Neural cell (in vitro differentiated cells): ENCODE measurements around the gene CARMIL1. TPM values are rescaled to one million over a fixed set of nuclear protein-coding genes. Genes with fewer than 3 reads are reported as not detected.

ENCODE experiments used
- H2AFZ ChIP-seq: fragments of 200-600, 300-800 bp; sonication (generic), shearing (Covaris generic); 2 replicates; pipeline ENCODE4 v1.6.0; 2014; ENCODE audit warnings: low read depth, mild to moderate bottlenecking, antibody characterized with exemption, low read length, moderate library complexity
- H3F3A ChIP-seq: fragments of 200-600 bp; shearing (Covaris generic); 2 replicates; pipeline ENCODE4 v1.6.1; 2016; ENCODE audit warnings: mild to moderate bottlenecking, moderate library complexity, mixed read lengths, antibody characterized with exemption, low read length; ENCODE audit not compliant: insufficient read depth, poor library complexity, severe bottlenecking
- H3K27ac ChIP-seq: fragments of 200-600, 300-800 bp; sonication (generic), shearing (Covaris generic); 2 replicates; pipeline ENCODE4 v1.5.1; 2014; ENCODE audit warnings: mild to moderate bottlenecking, low read length, moderate library complexity
- H3K27me3 ChIP-seq: fragments of 300-800, 200-600 bp; sonication (generic), shearing (Covaris generic); 2 replicates; pipeline ENCODE4 v1.6.0; 2014; ENCODE audit warnings: mild to moderate bottlenecking, low read depth, low read length, moderate library complexity; ENCODE audit not compliant: insufficient read depth
- H3K36me3 ChIP-seq: fragments of 300-800, 200-600 bp; sonication (generic), shearing (Covaris generic); 2 replicates; pipeline ENCODE4 v1.5.1; 2014; ENCODE audit warnings: mild to moderate bottlenecking, antibody characterized with exemption, low read length, moderate library complexity; ENCODE audit not compliant: insufficient read depth
- H3K4me2 ChIP-seq: fragments of 300-800, 200-600 bp; sonication (generic), shearing (Covaris generic); 2 replicates; pipeline ENCODE4 v1.6.0; 2014; ENCODE audit warnings: mild to moderate bottlenecking, low read length
- H3K4me3 ChIP-seq: fragments of 300-800, 200-600 bp; sonication (generic), shearing (Covaris generic); 2 replicates; pipeline ENCODE4 v1.5.1; 2014; ENCODE audit warnings: mild to moderate bottlenecking, low read length, moderate library complexity
- H3K79me2 ChIP-seq: fragments of 200-600 bp; shearing (Covaris generic); replicated peaks from 2 replicates; pipeline ENCODE4 v1.6.0; 2014; ENCODE audit warnings: mild to moderate bottlenecking, low read length, moderate library complexity; ENCODE audit not compliant: insufficient read depth
- H3K9ac ChIP-seq: fragments of 300-800, 200-600 bp; sonication (generic), shearing (Covaris generic); 2 replicates; pipeline ENCODE4 v1.6.1; 2016; ENCODE audit warnings: mild to moderate bottlenecking, low read length, mixed read lengths
- H3K9me2 ChIP-seq: fragments of 200-600 bp; shearing (Covaris generic); 2 replicates; pipeline ENCODE4 v1.6.1; 2016; ENCODE audit warnings: mild to moderate bottlenecking, low read length, mixed read lengths; ENCODE audit not compliant: insufficient read depth
- H3K9me3 ChIP-seq: fragments of 200-600, 300-800 bp; sonication (generic), shearing (Covaris generic); 2 replicates; pipeline ENCODE4 v1.6.1; 2016; ENCODE audit warnings: mild to moderate bottlenecking, mixed run types, low read length, moderate library complexity, mixed read lengths
- H4K20me1 ChIP-seq: fragments of 200-600 bp; shearing (Covaris generic); 2 replicates; pipeline ENCODE4 v1.6.1; 2016; ENCODE audit warnings: mild to moderate bottlenecking, mixed run types; ENCODE audit not compliant: insufficient read depth
- EP300 ChIP-seq: fragments of 450-650 bp; conservative IDR thresholded peaks from 2 replicates; pipeline ENCODE4 v1.6.1; 2014; ENCODE audit warnings: antibody characterized with exemption, mild to moderate bottlenecking, moderate library complexity; ENCODE audit not compliant: poor library complexity, severe bottlenecking
- EZH2 ChIP-seq: fragments of 200-600, 300-800 bp; shearing (Covaris generic), sonication (generic); IDR thresholded peaks from 2 replicates; pipeline ENCODE4 v1.6.1; 2014; ENCODE audit warnings: antibody characterized with exemption, low read length, borderline replicate concordance, mild to moderate bottlenecking; ENCODE audit not compliant: insufficient read depth, poor library complexity, severe bottlenecking
- MXI1 ChIP-seq: fragments of 450-650 bp; conservative IDR thresholded peaks from 2 replicates; pipeline ENCODE4 v1.6.1; 2014; ENCODE audit warnings: antibody characterized with exemption, mild to moderate bottlenecking; ENCODE audit not compliant: poor library complexity, severe bottlenecking
- POLR2AphosphoS5 ChIP-seq: IDR thresholded peaks from 2 replicates; pipeline ENCODE4 v1.6.1; 2012
- RAD21 ChIP-seq: fragments of 450-650 bp; conservative IDR thresholded peaks from 2 replicates; pipeline ENCODE4 v1.6.1; 2014; ENCODE audit warnings: antibody characterized with exemption, mild to moderate bottlenecking, moderate library complexity
- REST ChIP-seq: IDR thresholded peaks from 2 replicates; pipeline ENCODE4 v1.6.1; 2012; ENCODE audit warnings: borderline replicate concordance
- SMC3 ChIP-seq: fragments of 450-650 bp; conservative IDR thresholded peaks from 2 replicates; pipeline ENCODE4 v1.6.1; 2014; ENCODE audit warnings: antibody characterized with exemption, mild to moderate bottlenecking, moderate library complexity; ENCODE audit not compliant: poor library complexity
- TAF1 ChIP-seq: IDR thresholded peaks from 2 replicates; pipeline ENCODE4 v1.6.1; 2012; ENCODE audit warnings: low read depth
- polyA plus RNA-seq: library from polyadenylated mRNA; depleted of rRNA; stranded (reverse); fragments of >200 nt; gene quantifications from 2 replicates; pipeline ENCODE4 v1.2.3, GENCODE V29; 2014
- TF ChIP-seq, protein P1 (sequence below): fragments of 450-650 bp; IDR thresholded peaks from 2 replicates; pipeline ENCODE4 v1.5.1; 2014; ENCODE audit warnings: antibody characterized with exemption, mild to moderate bottlenecking, moderate library complexity; ENCODE audit not compliant: poor library complexity, severe bottlenecking

The CARMIL1 gene
- polyA plus RNA-seq, 1 donor from 2014 or later, result 5.3 TPM

DNA sequence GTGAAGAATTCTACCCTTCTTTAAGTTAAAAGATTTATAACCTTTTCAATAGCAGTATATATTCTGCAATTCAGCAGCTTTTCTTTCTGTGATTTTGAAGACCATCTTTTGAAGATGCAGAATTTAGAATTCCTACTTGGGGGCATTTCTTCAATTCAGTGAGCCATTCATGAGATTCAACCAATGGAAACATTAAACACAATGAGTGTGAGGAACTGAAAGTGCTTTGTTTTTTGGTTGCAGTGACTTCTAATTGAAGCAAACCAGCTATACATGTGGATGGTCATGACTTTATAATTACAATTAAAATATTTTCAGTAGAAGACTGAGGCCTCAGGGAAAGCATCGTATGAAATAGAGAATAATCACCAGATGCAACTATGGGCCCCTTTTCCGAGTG lies 108.3 kb downstream of the CARMIL1 start:
- H3K27me3 ChIP-seq, result no peaks in the 10 kb centered on the region

GRCh38 chr6:25387911-25388310 lies 108.7 kb downstream of the CARMIL1 start:
- H3K4me3 ChIP-seq, result no peak overlapping the region
- no peak overlapping the region for H2AFZ ChIP-seq
- H4K20me1 ChIP-seq, result no peaks in the 10 kb centered on the region
- no peaks in the 10 kb centered on the region for H3K79me2 ChIP-seq
- H3K27me3 ChIP-seq, result no peaks in the 10 kb centered on the region
- H3K9me2 ChIP-seq, result no peaks in the 10 kb centered on the region
- H3K27ac ChIP-seq, result no peak overlapping the region
- no peak overlapping the region for H3K9ac ChIP-seq
- H3K36me3 ChIP-seq, result no peaks in the 10 kb centered on the region
- no peaks in the 10 kb centered on the region for H3K9me3 ChIP-seq
- H3K4me2 ChIP-seq, result no peak overlapping the region
- no peaks in the 10 kb centered on the region for H3F3A ChIP-seq
- no peak for TF ChIP-seq POLR2AphosphoS5
- no peak for TF ChIP-seq RAD21
- no peak for TF ChIP-seq SMC3
- TF ChIP-seq, protein P1, sequence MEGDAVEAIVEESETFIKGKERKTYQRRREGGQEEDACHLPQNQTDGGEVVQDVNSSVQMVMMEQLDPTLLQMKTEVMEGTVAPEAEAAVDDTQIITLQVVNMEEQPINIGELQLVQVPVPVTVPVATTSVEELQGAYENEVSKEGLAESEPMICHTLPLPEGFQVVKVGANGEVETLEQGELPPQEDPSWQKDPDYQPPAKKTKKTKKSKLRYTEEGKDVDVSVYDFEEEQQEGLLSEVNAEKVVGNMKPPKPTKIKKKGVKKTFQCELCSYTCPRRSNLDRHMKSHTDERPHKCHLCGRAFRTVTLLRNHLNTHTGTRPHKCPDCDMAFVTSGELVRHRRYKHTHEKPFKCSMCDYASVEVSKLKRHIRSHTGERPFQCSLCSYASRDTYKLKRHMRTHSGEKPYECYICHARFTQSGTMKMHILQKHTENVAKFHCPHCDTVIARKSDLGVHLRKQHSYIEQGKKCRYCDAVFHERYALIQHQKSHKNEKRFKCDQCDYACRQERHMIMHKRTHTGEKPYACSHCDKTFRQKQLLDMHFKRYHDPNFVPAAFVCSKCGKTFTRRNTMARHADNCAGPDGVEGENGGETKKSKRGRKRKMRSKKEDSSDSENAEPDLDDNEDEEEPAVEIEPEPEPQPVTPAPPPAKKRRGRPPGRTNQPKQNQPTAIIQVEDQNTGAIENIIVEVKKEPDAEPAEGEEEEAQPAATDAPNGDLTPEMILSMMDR, result no peak
- no peak for TF ChIP-seq TAF1
- TF ChIP-seq MXI1, result no peak
- TF ChIP-seq REST, result no peak
- TF ChIP-seq EZH2, result no peak

More for the DNA sequence above, 108.3 kb downstream of the CARMIL1 start:
- Histone ChIP-seq H3K9me3 (no peaks in the 10 kb centered on the region), H3K9me2 (no peaks in the 10 kb centered on the region), H3F3A (no peaks in the 10 kb centered on the region), H2AFZ (no peak overlapping the region), H3K4me2 (no peak overlapping the region), H3K79me2 (no peaks in the 10 kb centered on the region), H4K20me1 (no peaks in the 10 kb centered on the region), H3K36me3 (no peaks in the 10 kb centered on the region), H3K4me3 (no peak overlapping the region), H3K9ac (no peak overlapping the region), H3K27ac (no peak overlapping the region)
- no peak for TF ChIP-seq TAF1
- no peak for TF ChIP-seq EP300
- no peak for TF ChIP-seq SMC3
- TF ChIP-seq RAD21, result no peak
- TF ChIP-seq, protein P1, result no peak
- TF ChIP-seq REST, result no peak
- TF ChIP-seq POLR2AphosphoS5, result no peak
- no peak for TF ChIP-seq EZH2
- TF ChIP-seq MXI1, result no peak
